Calu3 (cell line): Measurements from ENCODE around the gene HOXA9. TPM values are rescaled to one million over a fixed set of nuclear protein-coding genes. Genes with fewer than 3 reads are reported as not detected.

Source experiments
- BruUV-seq: library from RNA; stranded (reverse); fragments of 400-500 nt; replicated peaks from 2 replicates; lab custom pipeline; 2021; lab: Mats Ljungman, UMichigan
- CTCF ChIA-PET: fragments of 300-600 bp; sonication (Branson Sonifier 250); formaldehyde crosslinking; loops from one replicate; lab custom pipeline; 2022; ENCODE audit warnings: antibody characterized with exemption; lab: Charles Lee
- DNase-seq: peaks from one replicate; pipeline ENCODE4 v3.0.0; 2022
- H3K27ac Mint-ChIP-seq: one replicate; pipeline ENCODE4 v1.8.0; 2022; ENCODE audit warnings: mixed read lengths; ENCODE audit not compliant: unreplicated experiment
- H3K27me3 Mint-ChIP-seq: one replicate; pipeline ENCODE4 v1.8.0; 2022; ENCODE audit warnings: mixed read lengths; ENCODE audit not compliant: unreplicated experiment
- H3K36me3 Mint-ChIP-seq: one replicate; pipeline ENCODE4 v1.8.0; 2022; ENCODE audit warnings: mild to moderate bottlenecking, moderate library complexity, mixed read lengths; ENCODE audit not compliant: insufficient read depth, unreplicated experiment
- H3K4me1 Mint-ChIP-seq: one replicate; pipeline ENCODE4 v1.8.0; 2022; ENCODE audit warnings: mild to moderate bottlenecking, low read depth, mixed read lengths; ENCODE audit not compliant: unreplicated experiment
- H3K4me3 Mint-ChIP-seq: one replicate; pipeline ENCODE4 v1.8.0; 2022; ENCODE audit warnings: mild to moderate bottlenecking, low read depth, moderate library complexity, mixed read lengths; ENCODE audit not compliant: unreplicated experiment
- H3K9me3 Mint-ChIP-seq: one replicate; pipeline ENCODE4 v1.8.0; 2022; ENCODE audit warnings: low read depth, mixed read lengths; ENCODE audit not compliant: unreplicated experiment
- CTCF ChIP-seq: fragments of 200-600 bp; IDR thresholded peaks from one replicate; pipeline ENCODE4 v1.8.0; 2022; ENCODE audit warnings: antibody characterized with exemption; ENCODE audit not compliant: unreplicated experiment
- intact Hi-C: fragments of 100-400 bp; cut with micrococcal nuclease; formaldehyde crosslinking; loops from one replicate; pipeline ENCODE4 v1.10.0; 2022; ENCODE audit not compliant: unreplicated experiment
- total RNA-seq: library from RNA; stranded (reverse); gene quantifications from 2 replicates; pipeline ENCODE4 v1.2.3, GENCODE V29; 2022

HOXA9 gene
- total RNA-seq, 1 experiment from 2014 or later: 2.5 TPM

- H3K36me3 Mint-ChIP-seq: peaks cover 4% of the 10 kb centered on the region
- no peak overlapping the region for H3K27ac Mint-ChIP-seq
- intact Hi-C loops: no loop called here
- CTCF ChIA-PET: no interaction called here
- H3K9me3 Mint-ChIP-seq: no peaks in the 10 kb centered on the region
- no peak overlapping the region for H3K4me3 Mint-ChIP-seq
- no peak for TF ChIP-seq CTCF
- DNase-seq: no peak
- no peaks in the 10 kb centered on the region for H3K27me3 Mint-ChIP-seq
- no TSS peak for BruUV-seq
- H3K4me1 Mint-ChIP-seq: peaks cover 31% of the 10 kb centered on the region
Observed at GRCh38 chr7:27139334-27140125, 25.8 kb downstream of the HOXA9 start.

GRCh38 chr7:27138985-27139333 lies 26.4 kb downstream of the HOXA9 start:
- no TSS peak for BruUV-seq
- no peak for DNase-seq
- Mint-ChIP-seq H3K9me3 (no peaks in the 10 kb centered on the region), H3K4me3 (no peak overlapping the region), H3K27me3 (no peaks in the 10 kb centered on the region), H3K4me1 (peaks cover 36% of the 10 kb centered on the region), H3K27ac (no peak overlapping the region), H3K36me3 (peaks cover 4% of the 10 kb centered on the region)
- intact Hi-C loops: no loop called here
- no peak for TF ChIP-seq CTCF
- CTCF ChIA-PET: no interaction called here

DNA sequence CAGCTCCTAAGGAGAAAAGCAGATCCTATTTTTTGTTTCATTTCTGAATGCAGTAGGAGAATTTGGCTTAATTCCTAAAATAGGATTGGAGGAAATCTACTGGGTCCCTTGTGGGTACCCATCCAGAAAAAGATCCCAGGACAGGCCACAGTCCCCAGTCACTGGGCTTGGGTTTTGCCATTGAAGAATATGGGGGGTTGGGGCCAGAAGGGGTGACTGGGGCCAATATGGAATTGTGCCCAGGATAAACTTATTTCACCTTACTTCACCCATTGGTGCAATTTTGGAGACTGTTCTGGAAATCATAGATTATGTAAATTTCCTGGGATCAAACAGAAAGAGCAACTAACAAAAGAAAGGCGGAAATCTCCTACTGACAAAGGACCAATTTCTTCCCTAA lies 26.9 kb downstream of the HOXA9 start:
- intact Hi-C loops: no loop called here
- no peak for TF ChIP-seq CTCF
- H3K4me3 Mint-ChIP-seq: no peak overlapping the region
- H3K36me3 Mint-ChIP-seq: peaks cover 4% of the 10 kb centered on the region
- peaks cover 41% of the 10 kb centered on the region for H3K4me1 Mint-ChIP-seq
- BruUV-seq: no TSS peak
- CTCF ChIA-PET: no interaction called here
- no peaks in the 10 kb centered on the region for H3K9me3 Mint-ChIP-seq
- no peaks in the 10 kb centered on the region for H3K27me3 Mint-ChIP-seq
- H3K27ac Mint-ChIP-seq: no peak overlapping the region
- DNase-seq: no peak

GRCh38 chr7:27137640-27138315 lies 27.6 kb downstream of the HOXA9 start:
- H3K4me3 Mint-ChIP-seq: no peak overlapping the region
- CTCF ChIA-PET: no interaction called here
- H3K27ac Mint-ChIP-seq: no peak overlapping the region

More at GRCh38 chr7:27137640-27138315, 27.6 kb downstream of the HOXA9 start:
- TF ChIP-seq CTCF: no peak
- no TSS peak for BruUV-seq
- Mint-ChIP-seq H3K36me3 (peaks cover 4% of the 10 kb centered on the region), H3K9me3 (no peaks in the 10 kb centered on the region), H3K4me1 (peaks cover 48% of the 10 kb centered on the region), H3K27me3 (no peaks in the 10 kb centered on the region)
- no peak for DNase-seq
- intact Hi-C loops: no loop called here
